GM18520 (cell line): Measurements from ENCODE around the gene PKD2L1.
A peak's percentile ranks its signal among the peaks of the same experiment; 100 is the strongest.
"Not testable (repeated sequence)": the region's sequence is repeated elsewhere in the genome, so short reads cannot be mapped to it uniquely, and the experiment has no call there.

Source experiments
- ATAC-seq: cut with Tn5 transposase; IDR thresholded peaks from one replicate; pipeline ENCODE4 v1.9.1; 2021; ENCODE audit not compliant: unreplicated experiment

The PKD2L1 gene

DNA sequence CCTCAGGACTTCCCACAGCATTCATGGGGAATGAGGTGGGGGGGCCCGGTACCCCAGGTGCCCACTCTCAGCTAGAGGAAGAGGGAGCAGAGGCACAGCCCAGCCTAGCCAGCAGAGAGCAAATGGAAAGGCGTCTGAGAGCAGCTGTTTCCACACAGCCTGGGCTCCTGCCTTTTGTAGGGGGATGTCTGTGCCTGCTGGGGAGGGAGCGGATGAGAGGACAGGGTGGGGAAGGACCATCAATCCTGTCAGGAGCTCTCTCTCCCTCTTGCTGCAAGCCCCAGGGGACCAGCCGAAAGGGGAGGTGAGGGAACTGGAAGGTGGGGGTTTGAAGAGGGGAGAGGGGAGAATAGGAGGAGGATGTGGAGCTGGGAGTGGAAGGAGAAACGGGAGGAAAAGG is at the start of gene PKD2L1:
Gene PKD2L1, minus strand, starts transcription at position 150 of the 400 bp plus-strand sequence. Its CDS starts 125 bp downstream, at position 25.
- ATAC-seq, result no peak

DNA sequence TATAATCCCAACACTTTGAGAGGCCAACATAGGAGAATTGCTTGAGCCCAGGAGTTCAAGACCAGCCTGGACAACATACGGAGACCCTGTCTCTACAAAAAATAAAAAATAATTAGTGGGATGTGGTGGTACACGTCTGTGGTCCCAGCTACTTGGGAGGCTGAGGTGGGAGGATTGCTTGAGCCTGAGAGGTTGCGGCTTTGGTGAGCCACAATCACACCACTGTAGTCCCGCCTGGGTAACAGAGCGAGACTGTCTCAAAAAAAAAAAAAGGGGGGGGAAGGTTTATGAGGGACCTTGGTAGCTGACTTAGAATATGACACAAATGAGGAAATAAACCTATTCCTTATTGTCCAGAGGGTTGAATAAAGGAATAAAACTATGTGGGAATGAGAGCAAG is 47.8 kb upstream of the PKD2L1 start:
- no peak for ATAC-seq

DNA sequence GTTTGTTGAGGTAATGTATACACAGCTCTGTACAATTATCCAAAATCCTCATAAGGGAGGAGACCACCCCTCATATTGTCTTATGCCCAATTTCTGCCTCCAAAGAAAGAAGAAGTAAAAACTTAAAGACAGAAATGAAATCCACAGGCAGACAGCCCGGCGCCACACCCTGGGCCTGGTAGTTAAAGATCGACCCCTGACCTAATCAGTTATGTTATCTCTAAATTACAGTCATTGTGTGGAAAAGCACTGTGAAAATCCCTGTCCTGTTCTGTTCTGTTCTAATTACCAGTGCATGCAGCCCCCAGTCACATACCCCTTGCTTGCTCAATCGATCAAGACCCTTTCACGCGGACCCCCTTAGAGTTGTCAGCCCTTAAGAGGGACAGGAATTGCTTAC is 46.6 kb upstream of the PKD2L1 start:
- ATAC-seq, result not testable (repeated sequence)

DNA sequence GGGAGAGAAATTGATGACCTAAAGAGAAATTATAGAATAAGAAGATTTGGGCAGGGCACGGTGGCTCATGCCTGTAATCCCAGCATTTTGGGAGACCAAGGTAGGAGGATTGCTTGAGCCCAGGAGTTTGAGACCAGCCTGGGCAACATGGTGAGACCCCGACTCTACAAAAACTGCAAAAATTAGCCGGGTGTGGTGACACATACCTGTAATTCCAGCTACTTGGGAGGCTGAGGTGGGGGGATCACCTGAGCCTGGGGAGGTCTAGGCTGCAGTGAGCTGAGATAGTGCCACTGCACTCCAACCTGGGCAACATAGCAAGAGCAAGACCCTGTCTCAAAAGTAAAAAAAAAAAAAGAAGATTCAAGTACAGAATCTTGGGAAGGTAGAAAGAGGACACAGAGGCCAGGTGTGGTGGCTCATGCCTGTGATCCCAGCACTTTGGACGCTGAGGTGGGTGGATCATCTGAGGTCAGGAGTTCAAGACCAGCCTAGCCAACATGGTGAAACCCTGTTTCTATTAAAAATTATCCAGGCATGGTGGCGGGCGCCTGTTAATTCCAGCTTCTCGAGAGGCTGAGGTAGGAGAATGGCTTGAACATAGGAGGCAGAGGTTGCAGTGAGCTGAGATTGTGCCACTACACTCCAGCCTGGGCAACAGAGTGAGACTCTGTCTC is 44.8 kb upstream of the PKD2L1 start:
- ATAC-seq, result not testable (repeated sequence)

DNA sequence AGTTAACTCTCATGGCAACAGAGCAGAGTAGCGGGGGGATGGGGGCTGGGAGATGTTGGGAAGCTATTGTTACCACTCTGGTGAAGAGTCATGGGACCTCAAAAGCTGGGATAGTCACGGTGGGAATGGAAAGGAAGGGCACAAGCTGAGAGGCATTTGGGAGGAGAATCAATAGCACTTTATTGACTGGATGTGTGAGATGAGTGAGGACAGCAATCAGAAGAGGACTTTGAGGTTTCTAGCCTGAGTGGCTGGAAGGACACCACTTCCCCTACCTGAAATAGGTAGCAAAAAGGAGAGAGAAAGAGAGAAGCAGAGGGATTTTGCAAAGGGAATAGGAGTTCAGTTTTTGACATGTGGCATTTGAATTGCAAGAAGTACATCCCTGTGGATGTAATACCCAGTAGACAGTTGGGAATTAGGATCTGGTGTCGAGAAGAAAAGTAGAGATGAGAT is 44.2 kb upstream of the PKD2L1 start:
- no peak for ATAC-seq

DNA sequence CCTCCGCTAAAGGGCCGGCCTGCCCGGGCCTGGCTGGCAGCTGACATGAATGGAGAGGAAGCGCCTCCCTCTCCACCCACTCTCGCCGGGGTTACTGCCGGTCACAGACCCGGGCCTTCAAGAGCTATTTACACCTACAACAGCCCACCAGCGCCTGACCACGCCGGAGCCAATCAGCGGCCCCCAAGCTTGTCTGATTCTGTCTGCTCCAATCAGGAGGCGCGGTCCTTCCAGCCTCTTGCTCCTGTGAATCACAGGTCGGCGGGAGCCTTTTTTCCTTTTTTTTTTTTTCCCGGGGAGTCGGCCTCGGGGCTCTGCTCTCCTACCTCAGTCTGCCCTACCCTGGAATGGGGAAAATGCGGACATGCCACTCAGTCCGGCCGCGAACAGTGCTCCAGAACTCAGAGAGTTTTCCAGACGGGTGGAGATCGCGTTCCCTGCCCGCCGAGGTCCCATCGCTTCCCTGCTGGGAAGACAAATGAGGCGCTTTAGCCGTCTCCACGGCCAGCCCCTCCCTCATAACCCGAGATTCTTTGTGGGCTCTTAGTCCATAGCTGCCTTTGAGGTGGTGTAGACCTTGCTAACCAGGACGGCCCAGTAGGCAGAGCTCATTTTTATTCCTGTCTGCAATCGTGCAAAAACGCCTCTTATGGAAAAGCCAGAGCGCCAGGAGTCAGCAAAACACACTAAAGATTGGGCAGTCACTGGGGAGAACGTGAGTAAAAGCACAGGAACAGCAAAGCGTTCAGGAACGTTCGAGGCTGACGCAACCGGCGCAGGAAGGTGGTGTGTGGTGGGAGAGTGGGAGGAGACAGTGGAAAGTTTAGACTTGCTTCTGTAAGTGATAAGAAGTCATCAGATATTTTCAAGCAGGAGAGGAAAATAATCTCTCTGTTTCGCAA is 43.5 kb upstream of the PKD2L1 start:
- ATAC-seq, result peak; percentile 91

DNA sequence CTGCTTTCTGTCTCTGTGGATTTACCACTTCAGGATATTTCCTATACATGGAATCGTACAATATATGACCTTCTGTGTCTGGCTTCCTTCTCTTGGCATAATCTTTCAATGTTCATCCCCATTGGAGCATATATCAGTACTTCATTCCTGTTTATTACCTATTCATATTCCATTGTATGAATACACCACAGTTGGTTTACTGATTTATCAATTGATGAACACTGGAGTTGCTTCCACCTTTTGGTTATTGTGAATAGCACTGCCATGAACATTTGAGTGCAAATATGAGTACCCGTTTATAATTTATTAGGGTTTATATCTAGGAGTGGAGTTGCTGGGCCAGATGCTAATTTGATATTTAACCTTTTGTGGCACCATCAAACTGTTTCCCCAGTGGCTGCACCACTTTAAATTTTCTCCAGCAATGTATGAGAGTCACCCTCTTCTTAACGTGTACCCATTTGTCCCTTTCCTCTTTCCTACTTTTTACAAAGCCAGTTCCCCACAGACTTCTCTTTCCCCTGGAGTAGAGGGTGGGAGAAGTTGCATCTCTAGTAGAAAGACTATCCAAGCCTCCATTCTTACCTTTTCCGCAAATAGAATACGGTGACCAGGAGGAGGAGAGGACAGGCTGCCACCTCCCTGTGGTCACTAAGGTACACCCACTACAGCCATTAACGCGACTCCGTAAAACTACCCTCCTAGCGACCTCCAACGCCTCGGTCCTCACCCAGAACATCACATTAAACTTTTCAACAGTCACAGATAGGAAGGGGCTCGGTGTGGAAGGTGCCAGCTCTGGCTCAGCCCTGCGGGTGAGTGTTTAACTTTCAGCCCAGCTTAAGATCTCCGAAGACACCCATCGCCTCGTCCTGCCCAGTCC is 42.6 kb upstream of the PKD2L1 start:
- ATAC-seq, result no peak

DNA sequence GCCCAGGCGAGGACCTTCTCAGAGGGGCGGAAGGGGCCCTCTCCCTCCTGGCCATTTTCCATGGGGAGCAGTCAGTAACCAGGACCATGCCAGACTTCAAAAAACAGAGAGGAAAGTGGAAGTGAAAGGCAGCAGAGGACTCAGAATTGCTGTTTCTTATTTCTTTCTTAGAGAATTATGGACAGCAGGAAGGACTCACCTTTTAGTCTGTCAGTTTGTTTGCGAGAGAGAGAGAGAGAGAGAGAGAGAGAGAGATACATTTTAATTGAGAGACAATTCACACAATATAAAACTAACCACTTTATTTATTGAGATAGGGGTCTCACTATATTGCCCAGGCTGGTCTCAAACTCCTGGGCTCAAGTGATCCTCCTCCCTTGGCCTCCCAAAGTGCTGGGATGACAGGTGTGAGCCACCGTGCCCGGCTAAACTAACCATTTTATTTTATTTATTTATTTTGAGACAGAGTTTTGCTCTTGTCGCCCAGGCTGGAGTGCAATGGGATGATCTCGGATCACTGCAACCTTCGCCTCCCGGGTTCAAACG is 41.5 kb upstream of the PKD2L1 start:
- no peak for ATAC-seq

DNA sequence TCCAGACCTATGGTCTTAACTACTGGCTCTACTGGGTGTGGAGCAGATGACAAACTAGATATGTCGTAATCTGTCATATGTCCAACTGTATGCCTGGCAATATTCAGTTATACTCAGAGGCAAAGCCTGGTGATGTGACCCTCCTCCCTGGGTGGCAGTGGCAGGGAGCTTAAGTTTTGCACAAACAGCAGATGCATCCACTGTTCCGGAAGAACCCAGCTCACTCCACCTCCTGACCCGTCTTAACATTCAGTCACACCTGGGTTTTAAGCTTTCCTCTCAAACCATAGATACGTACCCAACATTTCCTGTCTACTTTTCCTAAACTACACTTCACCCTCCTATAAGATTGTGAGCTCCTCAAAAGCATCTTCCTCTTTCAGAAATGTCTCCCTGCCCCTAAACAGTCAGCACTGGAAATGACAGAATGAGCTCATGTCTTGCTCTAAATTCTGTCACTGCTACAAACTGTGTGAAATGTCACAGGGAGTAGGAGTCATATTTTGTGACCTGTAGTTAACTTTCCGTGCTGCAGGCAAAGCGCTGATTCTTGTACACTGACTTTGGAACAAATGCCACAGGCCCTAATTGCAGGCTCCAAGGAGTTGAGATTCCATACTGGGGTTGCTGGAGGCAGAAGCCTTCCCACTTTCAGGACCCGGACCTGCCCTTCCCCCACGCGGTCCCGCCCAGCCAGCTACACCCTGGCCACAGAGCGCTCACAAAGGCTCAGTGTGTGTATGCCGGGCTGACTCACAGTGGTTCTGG is 40.9 kb upstream of the PKD2L1 start:
- ATAC-seq, result no peak

DNA sequence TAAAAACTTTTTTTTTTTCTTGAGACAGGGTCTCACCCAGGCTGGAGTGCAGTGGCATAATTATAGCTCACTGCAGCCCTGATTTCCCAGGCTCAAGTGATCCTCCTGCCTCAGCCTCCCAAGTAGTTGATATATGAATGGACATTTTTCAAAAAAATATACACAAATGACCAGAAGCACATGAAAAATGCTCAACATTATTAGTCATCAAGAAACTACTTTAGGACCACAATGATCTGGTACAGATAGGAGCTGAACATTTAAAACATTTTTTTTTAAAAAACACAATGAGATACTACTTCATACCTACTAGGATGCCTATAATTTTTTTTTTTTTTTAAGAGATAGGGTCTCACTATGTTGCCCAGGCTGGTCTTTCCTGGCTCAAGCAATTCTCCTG is 38.7 kb upstream of the PKD2L1 start:
- no peak for ATAC-seq

DNA sequence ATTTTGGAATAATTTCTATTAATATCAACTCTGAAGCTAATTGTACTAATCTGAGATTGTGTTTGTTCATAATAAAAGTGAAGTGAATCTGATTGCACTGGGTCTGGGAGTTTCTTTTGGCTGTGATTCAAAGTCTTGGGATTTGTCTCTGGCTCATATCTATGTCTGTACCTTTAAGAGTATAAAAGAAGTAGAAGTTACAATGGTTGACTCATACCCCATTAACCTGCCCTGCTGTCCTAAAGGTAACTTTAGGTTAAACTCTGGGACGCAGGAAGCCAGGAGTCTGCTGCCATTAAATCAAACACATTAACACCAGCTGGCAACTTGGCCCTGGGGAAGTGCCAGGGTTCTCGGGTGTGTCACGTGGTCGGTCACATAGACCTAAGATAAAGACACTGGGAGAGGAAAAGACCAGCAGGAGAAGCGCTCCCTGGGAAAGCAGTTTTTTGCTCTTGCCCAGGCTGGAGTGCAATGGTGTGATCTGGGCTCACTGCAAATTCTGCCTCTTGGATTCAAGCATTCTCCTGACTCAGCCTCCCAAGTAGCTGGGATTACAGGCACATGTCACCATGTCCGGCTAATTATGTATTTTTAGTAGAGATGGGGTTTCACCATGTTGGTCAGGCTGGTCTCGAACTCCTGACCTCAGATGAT is 34.8 kb upstream of the PKD2L1 start:
- ATAC-seq, result no peak

DNA sequence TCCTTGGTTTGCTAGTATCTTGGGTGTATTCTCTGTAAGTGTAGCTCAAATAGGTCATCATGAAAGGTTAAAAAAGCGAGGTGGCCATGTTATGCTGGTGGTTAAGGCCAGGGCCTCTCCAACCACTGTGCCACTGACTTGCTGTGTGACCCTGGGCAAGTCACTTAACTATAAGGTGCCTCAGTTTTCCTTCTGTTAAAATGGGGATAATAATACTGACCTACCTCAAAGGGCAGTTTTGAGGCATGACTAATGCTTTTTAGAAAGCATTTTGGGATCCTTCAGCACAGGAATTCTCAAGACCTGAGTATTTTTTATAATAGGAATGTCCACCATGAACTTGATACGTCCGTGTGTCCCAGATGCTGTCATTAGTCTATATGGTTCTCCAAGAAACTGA is 34.1 kb upstream of the PKD2L1 start:
- ATAC-seq, result no peak

DNA sequence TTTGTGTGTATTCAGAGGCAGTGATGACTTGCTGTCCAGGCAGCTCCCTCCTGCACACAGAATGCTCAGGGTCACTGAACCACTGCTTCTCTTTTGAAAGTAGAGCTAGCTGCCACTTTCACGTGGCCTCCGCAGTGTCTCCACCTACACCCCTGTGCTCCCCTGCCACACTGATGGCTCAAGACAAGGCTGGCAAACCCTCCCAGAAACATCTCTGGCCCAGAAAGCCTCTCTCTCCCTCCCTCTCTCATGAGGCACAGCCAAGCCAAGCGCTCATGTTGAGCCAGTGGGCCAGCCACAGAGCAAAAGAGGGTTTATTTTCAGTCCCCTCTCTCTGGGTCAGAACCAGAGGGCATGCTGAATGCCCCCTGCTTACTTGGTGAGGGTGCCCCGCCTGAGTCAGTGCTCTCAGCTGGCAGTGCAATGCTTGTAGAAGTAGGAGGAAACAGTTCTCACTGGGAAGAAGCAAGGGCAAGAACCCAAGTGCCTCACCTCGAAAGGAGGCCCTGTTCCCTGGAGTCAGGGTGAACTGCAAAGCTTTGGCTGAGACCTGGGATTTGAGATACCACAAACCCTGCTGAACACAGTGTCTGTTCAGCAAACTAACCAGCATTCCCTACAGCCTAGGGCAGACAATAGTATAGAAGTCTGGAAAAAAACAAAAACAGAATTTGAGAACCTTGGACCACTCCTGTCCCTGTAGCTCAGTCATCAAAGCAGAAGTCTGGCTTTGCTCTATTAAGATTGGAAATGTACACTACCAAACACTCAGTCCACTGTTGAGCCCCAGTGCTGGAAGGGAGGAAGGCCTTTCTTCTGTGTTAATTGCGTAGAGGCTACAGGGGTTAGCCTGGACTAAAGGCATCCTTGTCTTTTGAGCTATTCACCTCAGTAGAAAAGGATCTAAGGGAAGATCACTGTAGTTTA is 32.8 kb upstream of the PKD2L1 start:
- ATAC-seq, result no peak

DNA sequence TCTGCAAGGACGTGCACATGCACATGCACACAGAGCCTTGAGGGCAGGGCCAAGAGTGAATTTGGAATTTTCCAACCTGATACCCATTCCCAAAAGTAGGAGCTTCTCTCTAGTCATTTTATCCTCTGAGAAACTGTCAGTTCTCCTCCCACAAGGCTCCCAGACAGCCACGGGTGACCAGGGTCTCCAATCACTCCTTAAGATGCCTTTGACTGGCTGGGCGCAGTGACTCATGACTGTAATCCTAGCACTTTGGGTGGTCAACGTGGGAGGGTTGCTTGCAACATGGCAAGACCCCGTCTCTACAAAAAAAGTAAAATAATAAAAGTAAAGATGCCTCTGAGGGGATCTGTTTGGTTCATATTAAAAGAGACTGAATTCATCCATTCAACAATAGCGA is 30.2 kb upstream of the PKD2L1 start:
- no peak for ATAC-seq

DNA sequence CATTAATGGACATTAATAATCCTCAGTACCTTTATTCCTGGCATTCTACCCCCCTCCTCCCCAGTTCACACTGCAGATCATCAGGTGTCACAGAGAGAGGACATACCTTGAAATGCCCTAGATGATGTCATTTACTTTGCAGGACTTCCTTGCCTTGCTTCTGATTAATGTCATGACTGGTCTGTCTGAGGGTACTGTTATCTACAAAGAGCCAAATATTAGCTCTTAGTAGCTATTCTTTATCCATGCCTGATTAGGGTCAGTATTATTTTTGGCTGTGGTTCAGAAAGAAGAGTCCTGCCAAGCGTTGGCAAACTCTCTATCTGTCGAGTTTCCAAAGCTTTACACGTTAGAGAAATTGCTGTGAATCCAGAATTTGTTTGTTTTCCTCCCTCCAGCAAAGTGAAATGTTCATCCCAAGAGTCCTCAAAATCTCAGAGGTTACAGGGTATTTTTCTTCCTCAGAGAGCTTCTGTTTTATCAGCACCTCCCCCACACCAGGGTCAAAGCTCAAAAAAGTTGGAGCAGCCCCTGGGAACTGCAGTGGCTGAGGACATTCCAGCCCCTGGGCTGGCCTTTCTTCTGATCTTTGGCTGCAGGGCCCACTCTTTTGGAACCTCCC is 29.6 kb upstream of the PKD2L1 start:
- no peak for ATAC-seq

DNA sequence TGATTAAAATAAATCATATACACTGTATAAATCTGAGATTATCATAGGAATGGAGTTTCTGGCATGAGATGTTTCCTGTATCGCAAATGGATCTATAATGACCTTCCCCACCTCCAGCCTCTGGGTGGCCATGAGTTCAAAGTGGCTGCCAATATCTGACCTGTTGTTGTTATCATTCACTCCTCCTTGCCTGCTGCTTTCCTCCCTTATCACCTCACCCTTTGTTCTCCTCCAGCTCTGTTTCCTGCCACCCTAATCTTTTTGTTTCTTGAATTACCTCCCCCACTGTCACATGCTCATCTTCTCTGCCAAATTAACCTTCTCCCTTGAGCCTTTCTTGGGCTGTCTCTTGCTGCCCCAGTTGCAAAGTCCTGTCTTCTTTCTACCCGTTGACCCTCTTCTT is 29.0 kb upstream of the PKD2L1 start:
- no peak for ATAC-seq

DNA sequence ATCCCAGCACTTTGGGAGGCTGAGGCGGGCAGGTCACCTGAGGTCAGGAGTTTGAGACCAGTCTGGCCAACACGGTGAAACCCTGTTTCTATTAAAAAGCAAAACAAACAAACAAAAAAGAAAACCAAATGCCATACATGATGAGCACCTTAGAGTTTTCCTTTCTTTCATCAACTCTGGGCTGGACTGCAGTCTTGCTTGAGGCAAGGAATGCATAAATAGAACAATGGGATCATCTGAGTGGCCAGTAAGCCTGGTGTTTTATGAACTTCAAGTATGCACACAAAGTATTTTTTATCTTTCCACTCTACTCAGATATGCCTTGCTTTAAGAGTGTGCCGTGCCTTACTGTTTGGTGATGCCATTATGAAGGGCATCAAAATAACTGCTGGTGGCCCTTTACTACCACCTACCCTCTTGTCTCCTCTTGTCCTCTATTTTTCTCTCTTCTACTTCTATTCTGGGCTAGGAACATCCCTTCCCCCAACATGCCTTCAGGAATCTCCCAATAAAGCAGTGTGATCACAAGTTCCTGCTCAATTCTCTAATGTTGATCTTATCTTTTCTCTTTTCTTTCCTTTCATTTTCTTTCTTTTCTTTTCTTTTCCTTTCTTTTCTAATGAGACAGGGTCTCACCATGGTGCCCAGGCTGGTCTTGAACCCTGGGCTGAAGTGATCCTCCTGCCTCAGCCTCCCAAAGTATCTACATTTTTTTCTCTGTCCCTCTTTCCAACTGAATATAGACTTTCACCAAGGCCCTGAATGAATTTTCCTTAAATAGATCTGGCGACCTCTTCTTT is 27.2 kb upstream of the PKD2L1 start:
- no peak for ATAC-seq
